ENCODE measurements around the gene METTL27. TPM values are rescaled to one million over a fixed set of nuclear protein-coding genes. Genes with fewer than 3 reads are reported as not detected.
"Not testable (repeated sequence)": the region's sequence is repeated elsewhere in the genome, so short reads cannot be mapped to it uniquely, and the experiment has no call there.

METTL27 gene
- total and polyA plus RNA-seq, 2 donors (not counting 1 experiment from before 2014, with no cell fraction given): 2.1 to 15.7 TPM

DNA sequence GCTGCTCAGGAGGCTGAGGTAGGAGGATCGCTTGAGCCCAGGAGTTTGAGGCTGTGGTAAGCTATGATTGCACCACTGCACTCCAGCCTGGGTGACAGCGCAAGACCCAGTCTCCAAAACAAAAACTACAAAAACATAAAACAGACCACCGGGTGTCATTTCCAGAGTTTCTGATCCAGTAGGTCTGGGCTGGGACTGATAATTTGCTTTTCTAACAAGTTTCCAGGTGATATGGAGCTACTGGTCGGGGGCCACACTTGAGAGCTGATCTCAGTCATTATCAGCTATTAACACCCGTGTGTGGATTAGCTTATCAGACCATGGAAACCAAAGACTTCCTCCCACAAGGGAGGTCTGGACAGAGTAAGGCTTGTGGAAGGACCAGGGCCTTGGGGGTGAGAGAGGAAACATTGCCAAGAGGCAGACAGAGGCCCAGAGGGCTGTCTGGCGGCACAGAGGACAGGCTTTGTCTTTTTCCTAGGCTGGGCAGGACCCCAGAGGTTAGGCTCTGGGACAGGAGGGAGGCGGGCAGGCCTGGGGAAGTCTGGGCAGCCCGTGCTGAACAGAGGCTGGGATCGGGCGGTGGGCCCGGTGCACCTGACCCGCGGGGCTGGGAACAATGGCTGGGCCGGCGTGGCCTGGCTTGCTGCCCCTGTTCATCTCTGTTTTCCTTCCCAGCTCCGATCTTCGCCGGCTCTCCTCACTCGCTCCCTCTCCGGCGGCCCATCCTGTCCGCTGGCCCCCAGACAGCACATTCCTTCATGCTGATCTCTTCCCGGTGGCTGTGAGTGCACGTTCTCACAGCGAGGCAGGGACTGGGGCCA lies 43.9 kb upstream of the METTL27 start:
- Histone ChIP-seq H3K27ac (ENCODE audit: insufficient read depth, low read length) (peak overlapping the region; percentile 17), H3K4me1 (ENCODE audit: control insufficient read depth, extremely low read depth, insufficient read depth, low read length) (peaks cover 5% of the 10 kb centered on the region), H3K9me3 (ENCODE audit: control insufficient read depth, insufficient read depth, low read depth, low read length) (no peaks in the 10 kb centered on the region), H2AFZ (ENCODE audit: low read length) (no peak overlapping the region), H3K36me3 (ENCODE audit: control insufficient read depth, insufficient read depth, low read length) (no peaks in the 10 kb centered on the region), H3K79me2 (ENCODE audit: control insufficient read depth, insufficient read depth, low read length) (no peaks in the 10 kb centered on the region), H4K20me1 (ENCODE audit: control insufficient read depth, extremely low read depth, insufficient read depth, low read length) (no peaks in the 10 kb centered on the region), H3K4me3 (replicated peaks in 1 of 4; ENCODE audit: control extremely low read depth in 1 of 4, insufficient read depth in 1 of 4, low read depth in 3 of 4, low read length in 4 of 4) (no peak overlapping the region), H3K27me3 (ENCODE audit: control insufficient read depth, insufficient read depth, low read length) (no peaks in the 10 kb centered on the region), H3K4me2 (ENCODE audit: extremely low read depth, insufficient read depth, low read length) (peak overlapping the region; percentile 42), H3K9ac (ENCODE audit: insufficient read depth, low read length) (peak overlapping the region; percentile 37)
- peak; percentile 47 to 82 for DNase-seq (ENCODE audit: low read depth in 2 of 2)
- no peak for TF ChIP-seq EZH2 (IDR thresholded peaks at IDR 0.05; ENCODE audit: low read length, missing control alignments)
- TF ChIP-seq, protein P1, sequence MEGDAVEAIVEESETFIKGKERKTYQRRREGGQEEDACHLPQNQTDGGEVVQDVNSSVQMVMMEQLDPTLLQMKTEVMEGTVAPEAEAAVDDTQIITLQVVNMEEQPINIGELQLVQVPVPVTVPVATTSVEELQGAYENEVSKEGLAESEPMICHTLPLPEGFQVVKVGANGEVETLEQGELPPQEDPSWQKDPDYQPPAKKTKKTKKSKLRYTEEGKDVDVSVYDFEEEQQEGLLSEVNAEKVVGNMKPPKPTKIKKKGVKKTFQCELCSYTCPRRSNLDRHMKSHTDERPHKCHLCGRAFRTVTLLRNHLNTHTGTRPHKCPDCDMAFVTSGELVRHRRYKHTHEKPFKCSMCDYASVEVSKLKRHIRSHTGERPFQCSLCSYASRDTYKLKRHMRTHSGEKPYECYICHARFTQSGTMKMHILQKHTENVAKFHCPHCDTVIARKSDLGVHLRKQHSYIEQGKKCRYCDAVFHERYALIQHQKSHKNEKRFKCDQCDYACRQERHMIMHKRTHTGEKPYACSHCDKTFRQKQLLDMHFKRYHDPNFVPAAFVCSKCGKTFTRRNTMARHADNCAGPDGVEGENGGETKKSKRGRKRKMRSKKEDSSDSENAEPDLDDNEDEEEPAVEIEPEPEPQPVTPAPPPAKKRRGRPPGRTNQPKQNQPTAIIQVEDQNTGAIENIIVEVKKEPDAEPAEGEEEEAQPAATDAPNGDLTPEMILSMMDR (conservative IDR thresholded peaks at IDR 0.05 in 1 of 2, IDR thresholded peaks at IDR 0.05 in 1 of 2; ENCODE audit: low read depth in 1 of 2, low read length in 2 of 2): no peak

DNA sequence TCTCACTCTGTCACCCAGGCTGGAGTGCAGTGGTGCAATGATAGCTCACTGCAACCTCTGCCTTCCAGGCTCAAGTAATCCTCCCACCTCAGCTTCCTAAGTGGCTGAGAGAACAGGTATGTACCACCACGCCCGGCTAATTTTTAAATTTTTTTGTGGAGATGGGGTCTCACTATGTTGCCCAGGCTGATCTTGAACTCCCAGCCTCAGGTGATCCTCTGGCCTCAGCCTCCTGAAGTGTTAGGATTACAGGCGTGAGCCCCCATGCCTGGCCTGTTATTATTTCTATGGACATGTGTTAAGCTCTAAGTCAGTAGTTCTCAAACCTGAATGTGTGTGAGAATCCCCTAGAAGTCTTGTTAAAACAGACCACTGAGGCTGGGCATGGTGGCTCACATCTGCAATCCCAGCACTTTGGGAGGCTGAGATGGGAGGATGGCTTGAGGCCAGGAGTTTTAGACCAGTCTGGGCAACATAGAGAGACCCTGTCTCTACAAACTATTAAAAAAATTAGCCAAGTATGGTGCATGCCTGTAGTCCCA lies 43.2 kb upstream of the METTL27 start:
- Histone ChIP-seq H3K9ac (ENCODE audit: insufficient read depth, low read length) (no peak overlapping the region), H3K4me2 (ENCODE audit: extremely low read depth, insufficient read depth, low read length) (no peak overlapping the region), H3K79me2 (ENCODE audit: control insufficient read depth, insufficient read depth, low read length) (no peaks in the 10 kb centered on the region), H3K4me1 (ENCODE audit: control insufficient read depth, extremely low read depth, insufficient read depth, low read length) (peaks cover 10% of the 10 kb centered on the region), H2AFZ (ENCODE audit: low read length) (no peak overlapping the region), H3K9me3 (ENCODE audit: control insufficient read depth, insufficient read depth, low read depth, low read length) (no peaks in the 10 kb centered on the region), H3K36me3 (ENCODE audit: control insufficient read depth, insufficient read depth, low read length) (no peaks in the 10 kb centered on the region), H3K4me3 (replicated peaks in 1 of 4; ENCODE audit: control extremely low read depth in 1 of 4, insufficient read depth in 1 of 4, low read depth in 3 of 4, low read length in 4 of 4) (no peak overlapping the region), H3K27ac (ENCODE audit: insufficient read depth, low read length) (no peak overlapping the region), H3K27me3 (ENCODE audit: control insufficient read depth, insufficient read depth, low read length) (no peaks in the 10 kb centered on the region), H4K20me1 (ENCODE audit: control insufficient read depth, extremely low read depth, insufficient read depth, low read length) (no peaks in the 10 kb centered on the region)
- no peak for TF ChIP-seq EZH2 (IDR thresholded peaks at IDR 0.05; ENCODE audit: low read length, missing control alignments)
- TF ChIP-seq, protein P1 (conservative IDR thresholded peaks at IDR 0.05 in 1 of 2, IDR thresholded peaks at IDR 0.05 in 1 of 2; ENCODE audit: low read depth in 1 of 2, low read length in 2 of 2): no peak
- no peak for DNase-seq (ENCODE audit: low read depth in 2 of 2)

DNA sequence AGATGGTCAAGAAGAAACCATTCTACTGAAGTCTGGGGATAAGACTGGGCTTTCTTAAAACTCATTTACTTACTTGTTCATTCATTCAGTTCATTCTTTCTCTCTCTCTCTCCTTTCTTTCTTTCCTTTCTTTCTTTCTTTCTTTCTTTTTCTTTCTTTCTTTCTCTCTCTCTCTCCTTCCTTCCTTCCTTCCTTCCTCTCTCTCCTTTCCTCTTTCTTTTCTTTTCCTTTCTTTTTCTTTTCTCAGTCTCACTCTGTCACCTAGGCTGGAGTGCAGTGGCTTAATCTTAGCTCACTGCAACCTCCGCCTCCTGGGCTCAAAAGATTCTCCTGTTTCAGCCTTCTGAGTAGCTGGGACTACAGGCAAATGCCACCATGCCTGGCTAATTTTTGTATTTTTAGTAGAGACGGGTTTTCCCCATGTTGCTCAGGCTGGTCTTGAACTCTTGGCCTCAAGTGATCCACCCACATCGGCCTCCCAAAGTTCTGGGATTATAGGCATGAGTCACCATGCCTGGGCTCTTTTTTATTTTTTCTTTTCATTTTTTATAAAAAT lies 42.6 kb upstream of the METTL27 start:
- not testable (repeated sequence) for H3K79me2 ChIP-seq (ENCODE audit: control insufficient read depth, insufficient read depth, low read length); H3K9ac ChIP-seq (ENCODE audit: insufficient read depth, low read length); H4K20me1 ChIP-seq (ENCODE audit: control insufficient read depth, extremely low read depth, insufficient read depth, low read length); H3K9me3 ChIP-seq (ENCODE audit: control insufficient read depth, insufficient read depth, low read depth, low read length); H3K4me3 ChIP-seq (replicated peaks in 1 of 4; ENCODE audit: control extremely low read depth in 1 of 4, insufficient read depth in 1 of 4, low read depth in 3 of 4, low read length in 4 of 4); H3K36me3 ChIP-seq (ENCODE audit: control insufficient read depth, insufficient read depth, low read length); H2AFZ ChIP-seq (ENCODE audit: low read length); H3K27ac ChIP-seq (ENCODE audit: insufficient read depth, low read length); DNase-seq (ENCODE audit: low read depth in 2 of 2); H3K27me3 ChIP-seq (ENCODE audit: control insufficient read depth, insufficient read depth, low read length); H3K4me2 ChIP-seq (ENCODE audit: extremely low read depth, insufficient read depth, low read length)
- H3K4me1 ChIP-seq (ENCODE audit: control insufficient read depth, extremely low read depth, insufficient read depth, low read length): peaks cover 12% of the 10 kb centered on the region
